ENCODE results near the gene AMBP.

AMBP gene

DNA sequence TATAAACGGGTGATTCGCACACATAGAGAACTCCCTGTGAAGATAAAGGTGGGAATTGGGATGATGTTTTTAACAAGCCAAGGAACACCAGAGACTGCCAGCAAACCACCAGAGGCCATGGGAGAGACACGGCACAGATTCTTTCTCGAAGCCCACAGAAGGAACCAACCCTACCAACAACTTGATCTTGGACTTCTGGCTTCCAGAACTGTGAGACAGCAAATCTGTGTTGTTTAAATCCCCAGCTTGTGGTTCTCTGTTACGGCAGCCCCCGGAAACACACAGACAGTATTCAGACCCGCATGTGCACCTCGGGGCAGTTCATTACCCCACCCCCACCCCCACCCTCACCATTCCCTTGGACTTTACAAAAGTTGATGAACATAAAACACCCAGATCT lies 12.8 kb downstream of the AMBP start:
- in situ Hi-C loops (cut with HindIII; ENCODE audit: low pct_ligation_motif_present, low sequenced_read_pairs), result no loop called here

DNA sequence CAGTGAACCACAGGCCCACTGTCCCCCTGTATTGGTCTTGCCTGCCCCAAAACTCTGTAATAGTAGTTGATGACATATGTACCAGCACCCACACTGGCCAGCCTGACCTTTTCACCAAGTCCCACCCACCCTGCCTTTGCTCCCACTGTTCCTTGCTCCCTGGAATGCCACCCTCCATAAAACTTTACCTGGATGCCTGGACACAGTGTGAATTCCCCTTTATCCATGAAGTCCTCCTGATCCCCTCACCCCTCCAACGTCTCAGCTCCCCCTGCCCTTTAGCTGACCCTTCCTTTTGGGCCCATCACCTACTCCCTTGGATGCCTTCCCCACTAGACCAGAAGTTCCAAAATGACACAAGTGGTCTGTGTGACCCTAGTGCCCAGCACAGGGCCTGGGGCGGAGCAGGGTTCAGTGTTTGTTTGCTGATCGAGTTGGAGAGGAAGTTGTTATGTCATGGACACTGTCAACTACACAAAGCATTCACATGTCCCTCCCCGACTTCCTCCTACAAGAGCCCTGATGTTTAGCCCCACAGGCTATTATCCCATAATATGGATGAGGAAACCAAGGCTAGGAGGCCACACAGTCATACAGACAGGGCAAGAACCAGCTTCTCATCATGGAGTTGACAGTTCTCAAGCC lies 16.1 kb downstream of the AMBP start:
- TF ChIP-seq, protein P1, sequence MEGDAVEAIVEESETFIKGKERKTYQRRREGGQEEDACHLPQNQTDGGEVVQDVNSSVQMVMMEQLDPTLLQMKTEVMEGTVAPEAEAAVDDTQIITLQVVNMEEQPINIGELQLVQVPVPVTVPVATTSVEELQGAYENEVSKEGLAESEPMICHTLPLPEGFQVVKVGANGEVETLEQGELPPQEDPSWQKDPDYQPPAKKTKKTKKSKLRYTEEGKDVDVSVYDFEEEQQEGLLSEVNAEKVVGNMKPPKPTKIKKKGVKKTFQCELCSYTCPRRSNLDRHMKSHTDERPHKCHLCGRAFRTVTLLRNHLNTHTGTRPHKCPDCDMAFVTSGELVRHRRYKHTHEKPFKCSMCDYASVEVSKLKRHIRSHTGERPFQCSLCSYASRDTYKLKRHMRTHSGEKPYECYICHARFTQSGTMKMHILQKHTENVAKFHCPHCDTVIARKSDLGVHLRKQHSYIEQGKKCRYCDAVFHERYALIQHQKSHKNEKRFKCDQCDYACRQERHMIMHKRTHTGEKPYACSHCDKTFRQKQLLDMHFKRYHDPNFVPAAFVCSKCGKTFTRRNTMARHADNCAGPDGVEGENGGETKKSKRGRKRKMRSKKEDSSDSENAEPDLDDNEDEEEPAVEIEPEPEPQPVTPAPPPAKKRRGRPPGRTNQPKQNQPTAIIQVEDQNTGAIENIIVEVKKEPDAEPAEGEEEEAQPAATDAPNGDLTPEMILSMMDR (IDR thresholded peaks at IDR 0.05; ENCODE audit: low read depth, low read length, missing control alignments), result no peak
- in situ Hi-C loops (cut with HindIII; ENCODE audit: low pct_ligation_motif_present, low sequenced_read_pairs), result no loop called here
- DNase-seq, result no peak
- no peak overlapping the region for H3K4me3 ChIP-seq (ENCODE audit: low read depth, low read length)
- peaks cover 2% of the 10 kb centered on the region for H3K27me3 ChIP-seq (replicated peaks)
- no peaks in the 10 kb centered on the region for H3K36me3 ChIP-seq (replicated peaks)
- no peak overlapping the region for H3K27ac ChIP-seq

More for the DNA sequence above, 12.8 kb downstream of the AMBP start:
- no peak overlapping the region for H3K4me3 ChIP-seq (ENCODE audit: low read depth, low read length)
- TF ChIP-seq, protein P1 (IDR thresholded peaks at IDR 0.05; ENCODE audit: low read depth, low read length, missing control alignments), result no peak
- H3K36me3 ChIP-seq (replicated peaks), result no peaks in the 10 kb centered on the region
- no peak overlapping the region for H3K27ac ChIP-seq
- H3K27me3 ChIP-seq (replicated peaks), result peaks cover 2% of the 10 kb centered on the region
- no peak for DNase-seq

DNA sequence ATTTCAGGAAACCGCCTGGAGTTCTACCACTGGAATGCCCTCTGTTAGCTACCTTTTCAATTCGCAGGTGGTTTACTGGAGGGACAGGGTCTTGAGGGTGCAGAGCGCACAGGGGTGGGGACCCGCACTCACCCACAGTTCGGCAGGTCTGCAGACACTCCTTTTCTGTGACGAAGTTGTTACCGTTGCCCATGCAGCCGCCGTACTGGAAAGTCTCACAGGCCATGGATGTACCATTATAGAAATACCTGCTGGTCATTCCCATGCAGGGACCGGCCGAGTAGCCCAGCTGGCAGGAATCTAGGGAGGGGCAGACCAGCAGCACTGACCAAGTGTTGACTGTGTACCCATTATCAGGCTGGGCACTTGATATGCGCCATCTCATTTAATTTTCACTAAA lies 16.8 kb downstream of the AMBP start:
- Histone ChIP-seq H3K27me3 (replicated peaks) (peaks cover 2% of the 10 kb centered on the region), H3K27ac (no peak overlapping the region), H3K4me3 (ENCODE audit: low read depth, low read length) (no peak overlapping the region), H3K36me3 (replicated peaks) (no peaks in the 10 kb centered on the region)
- in situ Hi-C loops (cut with HindIII; ENCODE audit: low pct_ligation_motif_present, low sequenced_read_pairs), result no loop called here
- TF ChIP-seq, protein P1 (IDR thresholded peaks at IDR 0.05; ENCODE audit: low read depth, low read length, missing control alignments), result no peak
- DNase-seq, result no peak

DNA sequence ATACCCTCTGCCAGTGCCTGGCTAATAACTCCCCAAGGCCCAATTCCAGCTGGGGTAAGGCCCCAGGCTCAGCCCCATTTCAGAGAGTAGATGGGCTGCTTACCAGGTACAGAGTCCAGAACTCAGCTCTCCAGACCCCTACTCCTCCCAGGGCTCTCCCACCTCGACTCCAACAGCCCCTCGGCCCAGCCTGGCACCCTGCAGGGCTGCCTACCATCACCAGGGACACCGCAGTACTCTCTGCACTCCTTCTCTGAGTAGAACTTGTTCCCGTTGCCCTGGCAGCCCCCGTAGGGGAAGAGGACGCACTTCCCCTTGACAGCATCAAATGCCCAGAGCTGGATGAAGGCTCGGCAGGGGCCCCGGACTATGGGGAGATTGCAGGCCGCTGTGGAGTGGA lies 17.4 kb downstream of the AMBP start:
- Histone ChIP-seq H3K27me3 (replicated peaks) (peaks cover 2% of the 10 kb centered on the region), H3K36me3 (replicated peaks) (no peaks in the 10 kb centered on the region), H3K27ac (no peak overlapping the region), H3K4me3 (ENCODE audit: low read depth, low read length) (no peak overlapping the region)
- TF ChIP-seq, protein P1 (IDR thresholded peaks at IDR 0.05; ENCODE audit: low read depth, low read length, missing control alignments), result no peak
- in situ Hi-C loops (cut with HindIII; ENCODE audit: low pct_ligation_motif_present, low sequenced_read_pairs), result no loop called here
- DNase-seq, result no peak

DNA sequence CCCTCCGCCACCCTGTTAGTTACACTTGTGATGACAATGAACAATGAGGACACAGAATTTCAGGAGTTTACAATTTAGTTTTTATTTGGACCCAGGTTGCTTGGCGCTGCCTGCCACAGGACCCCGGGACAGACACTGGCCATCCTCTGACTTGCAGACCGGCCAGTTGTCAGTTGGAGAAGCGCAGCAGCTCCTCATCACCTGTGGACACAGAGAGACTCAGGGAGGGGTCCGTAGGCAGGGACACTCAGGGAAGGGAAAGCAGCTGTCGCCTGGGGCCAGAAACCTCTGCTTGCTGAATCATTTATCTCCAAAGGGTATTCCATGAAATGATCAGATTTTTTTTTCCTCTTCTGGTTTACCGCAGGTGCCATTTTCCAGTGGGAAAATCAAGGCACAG lies 18.0 kb downstream of the AMBP start:
- Histone ChIP-seq H3K36me3 (replicated peaks) (no peaks in the 10 kb centered on the region), H3K27me3 (replicated peaks) (peaks cover 2% of the 10 kb centered on the region), H3K4me3 (ENCODE audit: low read depth, low read length) (no peak overlapping the region), H3K27ac (no peak overlapping the region)
- TF ChIP-seq, protein P1 (IDR thresholded peaks at IDR 0.05; ENCODE audit: low read depth, low read length, missing control alignments), result no peak
- DNase-seq, result no peak
- in situ Hi-C loops (cut with HindIII; ENCODE audit: low pct_ligation_motif_present, low sequenced_read_pairs), result no loop called here

Data from brain microvascular endothelial cell (primary cell).